ENCODE results near the gene NAB2.

Gene NAB2

GRCh38 chr12:57134949-57135348 lies 46.0 kb downstream of the NAB2 start:
- no peak for DNase-seq (ENCODE audit: low read depth)

DNA sequence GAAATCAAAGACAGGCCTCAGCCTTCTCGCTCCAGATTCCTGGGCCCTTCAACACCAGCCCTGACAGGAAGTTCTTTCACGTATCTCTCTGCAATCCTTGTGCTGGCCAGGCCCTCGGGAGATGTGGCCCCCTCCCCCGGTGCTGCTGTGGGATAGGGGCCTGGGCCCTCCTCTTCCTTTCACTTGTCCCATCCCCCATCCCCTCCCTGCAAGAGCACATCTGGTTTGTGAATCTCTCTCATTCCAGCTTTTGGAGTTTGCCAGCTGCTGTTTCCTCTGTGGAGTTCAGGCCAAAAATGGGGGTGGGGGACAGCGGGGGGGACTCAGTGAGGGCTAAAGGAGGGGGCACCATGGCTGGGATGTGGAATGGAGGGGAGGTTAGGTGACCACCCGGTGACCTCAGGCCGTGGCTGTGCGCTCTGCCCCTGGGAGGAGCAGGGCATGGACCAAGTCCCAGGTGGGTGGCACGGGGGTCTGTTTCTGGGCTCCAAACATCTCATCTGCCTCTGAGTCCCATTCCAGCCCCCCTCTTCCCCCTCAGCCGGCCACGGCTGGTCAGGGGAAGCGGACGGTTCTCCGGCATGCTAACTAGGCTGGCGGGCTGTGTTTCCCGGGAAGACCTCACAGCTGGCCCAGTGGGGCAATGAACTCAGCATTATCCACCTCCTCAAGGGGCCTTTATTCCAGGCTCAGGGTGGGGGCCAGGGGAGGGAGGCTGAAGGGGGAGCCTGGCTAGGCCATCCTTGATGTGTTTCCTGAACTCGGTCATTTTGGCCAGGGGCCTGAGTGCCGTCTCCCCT lies 46.8 kb downstream of the NAB2 start:
- DNase-seq (ENCODE audit: low read depth), result no peak

DNA sequence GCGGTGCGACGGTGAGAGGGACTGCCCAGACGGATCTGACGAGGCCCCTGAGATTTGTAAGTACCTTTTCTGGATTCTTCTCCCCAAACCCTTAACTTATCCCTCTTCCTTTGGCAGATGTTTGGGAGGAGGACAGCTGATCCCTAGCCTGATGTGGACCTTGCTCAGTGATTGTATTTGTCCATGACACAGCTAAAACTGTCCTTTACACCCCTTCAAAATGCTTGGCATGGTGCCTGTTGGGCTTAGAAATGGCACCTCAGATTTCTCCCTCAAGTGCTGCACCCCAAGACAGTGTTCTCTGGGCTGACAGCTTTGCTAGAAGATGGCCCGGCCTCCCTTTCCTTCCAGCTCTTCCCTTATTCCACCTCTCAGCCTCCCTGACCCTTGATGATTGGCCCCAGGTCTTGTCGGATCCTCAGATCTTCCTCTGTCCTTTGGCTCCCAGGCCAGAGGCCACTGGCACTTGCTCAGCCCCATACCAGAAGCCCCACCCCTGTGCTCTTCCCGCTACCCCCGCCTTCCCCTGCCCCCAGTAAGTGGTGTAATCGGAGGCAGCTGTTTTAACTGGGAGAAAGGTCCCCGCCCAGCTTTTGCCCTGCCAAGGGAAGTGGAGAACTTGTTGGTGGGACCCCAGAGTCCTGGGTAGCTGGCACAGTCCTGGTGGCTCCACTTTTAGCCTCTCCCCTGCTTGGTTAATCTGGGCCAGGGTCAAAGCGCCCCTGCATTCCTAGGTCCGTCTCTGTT lies 49.8 kb downstream of the NAB2 start:
- DNase-seq (ENCODE audit: low read depth), result no peak

DNA sequence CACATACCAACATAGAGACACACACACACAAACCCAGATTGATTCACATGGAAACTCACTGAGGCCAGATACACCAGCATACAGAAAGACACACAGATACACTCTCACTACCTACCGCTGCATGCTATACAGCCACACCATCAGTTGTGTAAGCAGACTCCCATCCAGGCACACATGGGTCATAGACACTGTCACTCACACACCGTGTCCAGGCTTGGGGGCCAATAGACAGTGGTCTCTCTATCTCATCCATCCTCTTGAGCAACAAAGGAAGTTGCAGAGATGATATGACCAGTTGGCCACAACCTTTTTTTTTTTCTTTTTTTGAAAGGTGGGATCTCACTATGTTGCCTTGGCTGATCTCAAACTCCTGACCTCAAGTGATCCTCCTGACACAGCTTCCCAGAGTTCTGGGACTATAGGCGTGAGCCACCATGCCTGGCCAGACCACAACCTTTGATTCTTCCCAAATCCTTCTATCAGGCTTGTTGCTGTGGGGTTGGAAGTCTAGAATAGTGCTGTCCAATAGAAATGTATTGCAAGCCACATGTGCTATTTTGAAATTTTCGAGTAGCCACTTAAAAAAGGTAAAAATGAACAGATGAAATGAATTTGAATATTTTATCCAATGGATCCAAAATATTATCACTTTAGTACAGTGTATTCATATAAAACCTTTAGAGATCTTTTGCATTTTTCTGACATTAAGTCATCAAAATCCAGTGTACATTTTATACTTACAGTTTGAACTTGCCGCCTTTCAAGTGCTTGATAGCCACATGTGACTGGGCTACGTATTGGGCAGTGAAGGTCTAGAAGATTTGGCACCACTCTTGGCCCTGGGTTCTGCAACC lies 51.1 kb downstream of the NAB2 start:
- peak; percentile 63 for DNase-seq (ENCODE audit: low read depth)

DNA sequence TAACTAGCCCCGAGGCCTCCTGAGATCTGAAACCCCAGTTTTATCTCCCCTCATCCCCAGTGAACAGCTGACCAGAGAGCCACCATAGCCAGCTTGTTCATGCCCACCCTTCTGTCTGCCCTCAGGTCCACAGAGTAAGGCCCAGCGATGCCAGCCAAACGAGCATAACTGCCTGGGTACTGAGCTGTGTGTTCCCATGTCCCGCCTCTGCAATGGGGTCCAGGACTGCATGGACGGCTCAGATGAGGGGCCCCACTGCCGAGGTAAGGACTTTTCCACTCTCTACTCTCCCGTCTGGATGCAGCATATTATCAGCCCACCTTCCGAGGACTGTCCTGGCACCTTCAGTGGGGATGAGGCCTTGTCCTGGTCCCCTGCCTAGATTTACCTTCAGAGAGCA lies 52.3 kb downstream of the NAB2 start:
- no peak for DNase-seq (ENCODE audit: low read depth)

- DNase-seq (ENCODE audit: low read depth), result no peak
Measured at GRCh38 chr12:57142121-57142520, 53.2 kb downstream of the NAB2 start.

DNA sequence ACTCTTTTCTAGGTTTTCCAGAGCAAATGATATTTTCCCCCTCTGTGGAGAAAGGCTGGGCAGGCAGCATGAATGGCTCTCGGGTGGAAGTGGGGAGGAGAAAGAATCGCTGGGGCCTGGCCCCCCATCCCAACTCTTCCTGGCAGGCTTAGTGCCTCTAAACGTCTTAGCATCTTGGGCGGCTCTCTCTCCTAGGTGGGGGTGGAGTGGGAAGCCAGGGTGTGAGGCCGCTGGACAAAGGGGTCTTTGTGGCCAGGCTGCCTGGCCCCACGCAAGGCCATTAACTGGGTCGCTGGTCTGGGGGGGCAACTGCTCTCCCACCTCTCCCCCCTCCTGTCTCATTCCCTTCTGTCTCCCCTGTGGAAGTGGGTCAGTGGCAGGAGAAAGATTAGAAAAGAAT lies 53.8 kb downstream of the NAB2 start:
- no peak for DNase-seq (ENCODE audit: low read depth)

- DNase-seq (ENCODE audit: low read depth), result no peak
Measured at GRCh38 chr12:57143454-57143853, 54.5 kb downstream of the NAB2 start.

All from ELR (cell line).